GM21723 (cell line): ENCODE data around the gene GPR55.
"Not testable (repeated sequence)": the region's sequence is repeated elsewhere in the genome, so short reads cannot be mapped to it uniquely, and the experiment has no call there.

Experiments used
- ATAC-seq: cut with Tn5 transposase; IDR thresholded peaks from one replicate; pipeline ENCODE4 v1.9.1; 2021; ENCODE audit warnings: mild to moderate bottlenecking, moderate library complexity; ENCODE audit not compliant: unreplicated experiment

GPR55 gene

DNA sequence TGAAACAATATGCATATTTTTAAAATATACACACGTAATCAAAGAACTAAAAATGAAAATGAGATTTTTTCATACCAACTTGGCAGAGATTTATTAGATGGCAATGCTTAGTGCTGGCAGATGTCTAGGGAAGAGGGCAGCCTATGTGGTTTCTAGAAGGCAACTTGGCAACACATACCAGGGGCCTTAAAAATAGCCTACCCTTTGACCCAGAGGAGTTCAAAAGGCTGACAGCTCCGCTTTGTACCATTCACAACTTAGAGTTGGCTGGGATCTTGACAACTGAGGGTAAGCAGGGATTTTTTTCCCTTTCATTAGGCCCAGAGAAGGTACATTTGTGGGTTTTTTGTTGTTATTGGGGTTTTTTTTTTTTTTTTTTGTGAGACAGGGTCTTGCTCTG is 26.4 kb upstream of the GPR55 start:
- no peak for ATAC-seq

DNA sequence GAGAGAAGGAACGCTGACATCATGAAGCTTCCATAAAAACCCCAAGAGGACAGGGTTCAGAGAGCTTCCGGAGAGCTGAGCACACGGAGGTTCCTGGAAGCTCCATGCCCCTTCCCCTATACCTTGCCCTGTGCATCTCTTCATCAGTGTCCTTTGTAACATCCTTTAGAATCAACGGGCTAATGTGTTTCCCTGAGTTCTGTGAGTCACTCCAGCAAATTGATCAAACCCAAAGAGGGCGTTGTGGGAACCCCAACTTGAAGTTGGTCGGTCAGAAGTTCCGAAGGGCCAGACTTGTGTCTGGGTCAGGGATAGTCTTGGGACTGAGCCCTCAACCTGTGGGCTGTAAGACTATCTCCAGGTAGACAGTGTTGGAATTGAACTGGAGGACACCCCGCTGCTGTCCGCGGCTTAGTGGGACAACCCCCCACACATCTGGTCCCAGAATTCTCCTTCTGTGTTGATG is 25.9 kb upstream of the GPR55 start:
- no peak for ATAC-seq

DNA sequence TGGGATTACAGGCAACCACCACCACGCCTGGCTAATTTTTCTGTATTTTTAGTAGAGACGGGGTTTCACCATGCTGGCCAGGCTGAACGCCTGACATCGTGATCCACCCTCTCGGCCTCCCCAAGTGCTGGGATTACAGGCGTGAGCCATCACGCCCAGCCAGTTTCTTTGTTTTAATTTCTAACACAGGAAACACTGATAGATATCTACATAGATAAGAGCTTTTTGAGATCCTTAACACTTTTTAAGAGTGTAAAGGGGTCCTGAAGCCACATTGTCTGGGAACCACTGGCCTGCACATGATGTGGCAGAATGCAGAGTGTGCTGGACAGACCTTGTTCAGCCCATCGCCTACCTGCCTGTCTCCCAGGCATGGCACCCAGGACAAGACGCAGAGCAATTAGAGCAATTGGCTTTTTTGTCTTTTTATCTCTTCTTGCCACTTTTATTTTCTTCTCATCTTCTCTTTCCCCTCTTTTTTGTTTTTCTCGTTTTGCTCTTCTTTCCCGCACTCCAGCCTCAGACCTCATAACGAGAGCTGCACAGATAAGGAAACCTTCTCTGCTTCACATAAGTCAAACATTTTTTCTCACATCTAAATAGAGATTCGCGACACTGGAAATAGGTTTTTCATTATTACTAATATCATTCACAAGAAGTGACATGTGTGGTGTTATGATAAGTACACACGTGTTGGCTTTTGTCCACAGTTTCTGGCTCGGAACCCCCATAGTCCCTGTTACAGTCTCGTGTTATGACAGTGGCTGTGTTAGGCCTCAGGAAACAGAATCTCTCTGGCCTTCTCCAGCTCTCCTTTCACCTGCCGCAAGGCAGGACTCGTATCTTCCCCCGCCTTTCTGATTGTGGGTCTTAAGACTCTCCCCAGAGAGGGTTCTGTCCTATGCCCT is 25.2 kb upstream of the GPR55 start:
- peak; percentile 57 for ATAC-seq

DNA sequence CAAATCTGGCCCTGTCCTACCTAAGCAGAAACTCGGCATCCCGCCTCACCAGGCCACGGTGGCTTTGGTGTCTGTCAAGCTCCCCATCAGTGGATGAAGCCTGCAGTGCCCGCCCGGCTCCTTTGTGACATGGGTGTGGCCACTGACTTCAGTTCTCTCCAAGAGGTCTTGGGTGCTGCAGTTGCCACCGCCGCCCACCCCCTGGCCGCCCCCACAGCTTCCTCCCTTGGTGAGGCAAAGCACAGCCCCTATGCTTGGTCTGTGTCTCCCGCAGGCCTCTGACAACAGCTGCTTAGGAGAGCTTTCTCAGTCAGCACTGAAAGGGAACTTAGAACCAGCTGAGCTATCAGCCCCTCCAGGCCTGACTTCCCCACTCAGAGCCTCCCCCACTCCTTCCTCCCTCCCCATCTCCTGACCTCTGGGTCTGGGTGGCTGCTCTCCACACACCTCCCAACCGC is 22.9 kb upstream of the GPR55 start:
- peak; percentile 41 for ATAC-seq

GRCh38 chr2:230947235-230947576 is 22.2 kb upstream of the GPR55 start:
- ATAC-seq, result no peak

DNA sequence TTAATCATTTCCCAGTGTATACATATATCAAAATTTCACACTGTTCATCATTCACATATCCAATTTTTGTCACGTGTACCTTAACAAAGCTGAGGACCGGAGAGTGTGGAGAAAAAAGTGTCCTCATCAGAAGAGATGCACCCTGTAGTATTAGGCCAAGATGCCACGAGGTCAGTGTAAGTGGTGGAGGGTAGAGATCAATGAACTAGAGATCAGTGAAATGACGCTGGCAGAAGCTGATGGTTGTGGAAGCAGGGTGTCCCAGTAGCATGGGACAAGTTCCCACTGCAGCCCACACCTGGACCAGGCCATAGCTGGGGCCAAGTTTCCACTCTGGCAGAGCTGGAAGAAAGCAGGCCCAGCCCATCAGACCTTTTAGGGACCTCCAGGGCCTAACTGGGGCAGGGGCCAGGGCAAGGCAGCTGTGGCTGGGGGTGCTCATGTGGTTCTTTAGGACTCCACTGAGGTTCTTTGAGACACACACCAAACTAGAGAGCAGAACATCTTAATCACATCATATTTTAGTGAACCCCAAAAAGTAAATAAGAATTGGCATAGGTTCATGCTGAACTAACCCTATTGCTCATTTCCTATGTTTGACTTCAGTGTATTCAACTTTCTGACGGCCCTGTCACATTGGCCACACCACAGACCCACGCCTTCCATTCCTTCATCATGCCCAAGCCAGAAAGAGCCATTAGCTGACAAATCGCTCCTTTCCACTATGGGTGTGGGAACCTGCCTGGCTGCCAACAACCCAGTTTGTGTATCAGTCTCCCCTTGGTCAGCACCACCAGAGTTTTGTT is 21.6 kb upstream of the GPR55 start:
- no peak for ATAC-seq

DNA sequence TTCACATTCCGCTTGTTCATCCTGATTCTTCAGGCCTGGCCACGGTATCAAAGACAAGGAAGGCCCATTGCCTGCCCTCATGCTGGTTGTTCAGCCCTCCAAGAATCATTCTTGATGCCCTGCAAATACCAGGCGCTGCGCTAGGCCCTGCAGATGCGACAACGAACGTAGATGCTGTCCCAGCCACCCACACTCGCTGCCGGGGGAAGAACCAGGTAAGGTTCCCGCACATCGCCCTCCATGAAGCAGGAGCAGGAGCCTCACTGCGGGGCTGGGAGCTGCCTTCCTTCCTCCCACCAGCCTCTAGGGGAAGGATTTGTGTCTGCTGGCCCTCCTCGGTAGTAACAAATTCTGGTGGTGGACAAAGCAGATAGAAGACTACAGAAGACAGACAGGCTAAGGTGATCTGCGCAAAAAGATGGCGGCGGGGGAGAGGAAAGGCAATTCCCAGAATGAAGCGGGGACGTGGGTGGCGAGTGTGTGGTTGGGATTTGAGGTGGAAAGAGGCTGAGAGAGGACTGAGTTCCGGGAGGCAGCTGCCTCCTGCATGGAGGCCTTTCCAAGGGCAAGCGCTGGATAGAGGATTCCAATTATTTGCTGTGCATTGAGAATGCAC is 19.8 kb upstream of the GPR55 start:
- no peak for ATAC-seq

- ATAC-seq, result peak; percentile 45
These were observed 19.1 kb upstream of the GPR55 start for GRCh38 chr2:230944123-230944653.

GRCh38 chr2:230942920-230943896 is 18.2 kb upstream of the GPR55 start:
- peak; percentile 64 for ATAC-seq

DNA sequence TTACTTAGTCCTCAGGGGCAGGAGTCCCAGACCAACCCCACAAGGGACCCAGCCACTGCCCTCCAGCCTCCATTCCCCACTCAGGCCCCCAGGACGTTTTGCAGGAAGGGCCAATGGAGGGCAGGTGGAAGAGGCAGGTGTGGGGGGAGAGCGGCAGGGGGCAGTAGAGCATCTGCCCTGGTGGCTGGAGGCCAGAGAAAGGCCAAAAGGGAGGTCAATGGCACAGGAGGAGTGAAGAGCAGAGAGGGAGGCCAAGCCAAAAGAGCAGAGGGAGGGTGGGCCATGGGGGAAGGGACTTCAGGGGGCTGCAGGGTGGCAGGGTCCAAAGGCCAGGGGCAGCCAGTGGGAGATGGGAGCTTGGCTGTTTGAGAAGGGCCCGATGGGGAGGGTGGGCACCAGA is 17.3 kb upstream of the GPR55 start:
- no peak for ATAC-seq

DNA sequence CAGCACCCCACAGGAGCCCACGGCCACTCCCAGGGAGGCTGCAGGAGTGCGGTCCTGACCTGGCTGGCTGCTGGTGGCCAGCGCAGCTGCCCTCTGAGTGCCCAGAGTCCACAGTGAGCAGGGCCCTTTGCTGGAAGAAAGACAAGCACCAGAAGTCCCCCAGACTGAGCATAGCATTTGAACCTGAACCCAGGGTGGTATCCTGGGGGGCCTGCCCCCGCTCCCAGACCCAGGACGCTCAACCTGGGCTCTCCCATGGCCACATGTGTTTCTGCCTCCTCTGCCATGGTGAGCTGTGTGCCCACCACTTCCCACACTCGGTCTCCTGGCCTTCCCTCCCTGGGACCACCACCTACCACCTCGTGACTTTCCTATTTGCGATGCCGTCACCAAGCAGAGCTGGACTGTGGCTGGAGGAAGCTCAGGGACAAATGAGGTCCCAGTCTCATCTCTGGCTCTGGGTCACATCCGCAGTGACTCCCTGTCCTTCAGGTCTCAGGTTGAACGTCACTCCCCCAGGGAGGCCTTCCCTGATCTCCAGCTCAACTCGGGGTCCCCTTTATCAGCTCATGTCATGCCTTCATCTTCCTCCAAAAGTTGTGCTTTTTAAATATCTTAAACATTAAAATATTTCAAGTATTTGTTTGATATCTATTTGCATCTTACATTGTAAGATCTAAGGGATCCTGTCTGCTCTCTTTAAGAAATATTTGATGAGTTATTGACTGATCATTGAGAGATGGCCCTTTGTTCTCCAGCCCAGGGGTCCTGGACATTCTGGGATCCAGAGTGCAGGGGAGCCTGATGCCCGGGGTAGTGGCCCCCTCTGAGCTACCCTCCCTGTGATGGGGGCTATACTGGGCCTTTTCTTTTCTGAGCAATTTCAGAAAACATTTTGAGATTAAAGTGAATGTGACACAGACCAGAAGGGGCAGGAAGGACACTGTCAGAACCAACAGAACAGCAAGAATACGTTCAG is 16.4 kb upstream of the GPR55 start:
- no peak for ATAC-seq

DNA sequence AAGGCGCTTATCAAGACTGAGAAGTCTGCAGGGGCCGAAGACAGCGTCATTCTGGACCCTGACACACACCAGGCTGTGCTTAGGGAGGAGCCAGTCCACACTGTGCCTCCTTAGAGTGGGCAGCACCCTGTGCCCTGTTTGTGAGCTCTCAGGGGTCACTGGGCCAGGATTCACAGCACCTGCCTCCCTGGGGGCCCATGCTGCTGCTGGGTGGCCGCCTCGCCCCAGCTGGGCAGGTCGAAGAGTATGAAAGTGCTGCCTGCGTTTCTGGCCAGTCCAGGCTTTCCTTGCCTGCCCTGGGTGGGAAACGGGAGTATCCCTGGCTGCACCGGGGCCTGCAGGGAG is 15.4 kb upstream of the GPR55 start:
- no peak for ATAC-seq

- ATAC-seq, result no peak
These were observed 14.8 kb upstream of the GPR55 start for GRCh38 chr2:230939691-230940470.

DNA sequence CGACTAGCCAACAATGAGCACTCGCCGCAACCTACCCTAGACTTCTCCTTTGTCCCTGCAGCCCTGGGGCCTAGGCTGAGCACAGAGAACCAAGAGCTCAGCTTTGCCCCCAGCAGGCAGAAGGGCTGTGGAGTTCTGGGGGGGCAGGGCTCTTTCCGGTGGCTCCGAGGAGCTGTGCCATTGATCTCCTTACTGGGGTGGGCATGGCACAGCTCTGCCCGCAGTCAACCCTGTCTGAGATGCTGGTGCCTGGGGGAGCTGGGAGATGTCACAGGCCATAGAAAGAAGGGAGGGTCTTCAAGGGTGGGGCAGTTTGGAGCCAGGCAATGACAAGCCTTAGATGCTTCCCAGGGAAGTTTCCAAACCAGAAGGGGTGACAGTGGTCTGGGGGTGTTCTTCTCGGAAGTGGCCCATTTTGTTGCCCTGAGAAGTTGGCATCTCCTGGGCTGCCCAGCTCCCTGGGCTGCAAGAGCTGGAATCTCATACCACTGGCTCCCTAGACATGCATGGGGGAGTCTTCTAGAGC is 14.1 kb upstream of the GPR55 start:
- no peak for ATAC-seq

GRCh38 chr2:230938516-230939065 is 13.5 kb upstream of the GPR55 start:
- no peak for ATAC-seq

DNA sequence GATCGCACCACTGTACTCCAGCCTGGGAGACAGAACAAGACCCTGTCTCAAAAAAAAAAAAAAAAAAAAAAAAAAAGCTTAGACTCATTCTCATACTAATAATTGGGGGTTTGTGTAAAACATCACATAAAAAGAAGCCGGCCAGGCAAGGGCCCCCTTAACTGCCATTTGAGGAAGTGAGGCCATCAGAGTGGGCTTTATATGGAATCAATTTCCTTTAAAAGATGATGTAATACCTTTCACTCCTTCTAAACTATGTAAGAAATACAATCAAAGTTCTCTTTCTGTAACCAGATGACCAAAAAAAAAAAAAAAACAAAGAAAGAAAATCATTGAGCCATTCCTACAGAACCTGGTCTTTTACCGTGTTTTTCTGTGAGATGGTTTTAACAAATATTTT is 13.1 kb upstream of the GPR55 start:
- no peak for ATAC-seq

- ATAC-seq, result no peak
These were observed 12.3 kb upstream of the GPR55 start for GRCh38 chr2:230937362-230937761.

DNA sequence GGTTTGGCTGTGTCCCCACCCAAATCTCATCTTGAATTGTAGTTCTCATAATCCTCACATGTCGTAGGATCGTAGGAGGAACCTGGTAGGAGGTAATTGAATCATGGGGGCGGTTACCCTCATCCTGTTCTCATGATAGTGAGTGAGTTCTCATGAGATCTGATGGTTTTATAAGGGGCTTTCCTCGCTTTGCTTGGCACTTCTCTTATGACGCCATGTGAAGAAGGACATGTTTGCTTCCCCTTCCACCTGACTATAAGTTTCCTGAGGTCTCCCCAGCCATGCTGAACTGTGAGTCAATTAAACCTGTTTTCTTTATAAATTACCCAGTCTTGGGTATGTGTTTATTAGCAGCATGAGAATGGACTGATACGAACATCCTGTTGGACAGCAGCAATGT is 11.2 kb upstream of the GPR55 start:
- ATAC-seq, result not testable (repeated sequence)
